IMR-90 (cell line): ENCODE measurements around the gene C1orf52. TPM values are rescaled to one million over a fixed set of nuclear protein-coding genes. Genes with fewer than 3 reads are reported as not detected.

Experiments
- ATAC-seq: fragments of 200-7000 bp; cut with Tn5 transposase; 2 replicates; pipeline ENCODE4 v1.9.1; 2020; ENCODE audit warnings: low read depth, mild to moderate bottlenecking, moderate library complexity
- BruUV-seq: library from RNA; stranded (reverse); fragments of 400-500 nt; replicated peaks from 2 replicates; lab custom pipeline; 2021; lab: Mats Ljungman, UMichigan
- CTCF ChIA-PET: fragments of 300-600 bp; formaldehyde crosslinking; extraction: SDS; loops from one replicate; lab custom pipeline; 2021; ENCODE audit warnings: antibody characterized with exemption; lab: Yijun Ruan, JAX
- POLR2A ChIA-PET: fragments of 300-600 bp; sonication (Branson Sonifier 250); formaldehyde crosslinking; loops from one replicate; lab custom pipeline; 2022; ENCODE audit warnings: antibody characterized with exemption; ENCODE audit not compliant: unreplicated experiment; lab: Charles Lee
- DNase-seq: peaks from one replicate; pipeline ENCODE4 v3.0.0; 2013
- H2AFZ ChIP-seq: replicated peaks from 2 replicates; pipeline ENCODE3; 2013; ENCODE audit warnings: low read length, mild to moderate bottlenecking; ENCODE audit not compliant: poor library complexity
- H2AK5ac ChIP-seq: 2 replicates; pipeline ENCODE4 v1.6.1; 2013; ENCODE audit warnings: low read depth, low read length, inconsistent platforms
- H2AK9ac ChIP-seq: replicated peaks from 2 replicates; pipeline ENCODE3; 2013; ENCODE audit warnings: mild to moderate bottlenecking, low read depth, low read length, moderate library complexity; ENCODE audit not compliant: poor library complexity
- H2BK120ac ChIP-seq: 2 replicates; pipeline ENCODE4 v1.6.1; 2013; ENCODE audit warnings: low read depth, low read length, inconsistent platforms
- H2BK15ac ChIP-seq: 3 replicates; pipeline ENCODE4 v1.6.1; 2013; ENCODE audit warnings: low read depth, low read length, inconsistent platforms
- H2BK20ac ChIP-seq: 2 replicates; pipeline ENCODE4 v1.6.1; 2013; ENCODE audit warnings: low read depth, mild to moderate bottlenecking, inconsistent platforms, low read length, moderate library complexity
- H2BK5ac ChIP-seq: 2 replicates; pipeline ENCODE4 v1.6.1; 2013; ENCODE audit warnings: mild to moderate bottlenecking, low read depth, low read length, inconsistent platforms; ENCODE audit not compliant: poor library complexity, severe bottlenecking
- H3K14ac ChIP-seq: replicated peaks from 2 replicates; pipeline ENCODE4 v1.6.1; 2013; ENCODE audit warnings: low read depth, low read length, inconsistent platforms
- H3K18ac ChIP-seq: 2 replicates; pipeline ENCODE4 v1.6.1; 2013; ENCODE audit warnings: low read depth, low read length, control low read depth
- H3K23ac ChIP-seq: 2 replicates; pipeline ENCODE4 v1.6.1; 2013; ENCODE audit warnings: low read depth, low read length, inconsistent platforms
- H3K27ac ChIP-seq: 2 replicates; pipeline ENCODE4 v1.5.1; 2013; ENCODE audit warnings: mild to moderate bottlenecking, control low read depth, low read length; ENCODE audit not compliant: insufficient read depth
- H3K27me3 ChIP-seq: 2 replicates; pipeline ENCODE4 v1.6.1; 2013; ENCODE audit warnings: low read length; ENCODE audit not compliant: control insufficient read depth, insufficient read depth
- H3K36me3 ChIP-seq: 2 replicates; pipeline ENCODE4 v1.6.1; 2013; ENCODE audit warnings: low read length, mixed read lengths; ENCODE audit not compliant: control insufficient read depth, insufficient read depth
- H3K4ac ChIP-seq: 2 replicates; pipeline ENCODE4 v1.6.1; 2013; ENCODE audit warnings: low read depth, low read length, inconsistent platforms
- H3K4me1 ChIP-seq: 2 replicates; pipeline ENCODE4 v1.6.1; 2013; ENCODE audit warnings: low read length, mixed read lengths; ENCODE audit not compliant: control insufficient read depth, insufficient read depth
- H3K4me2 ChIP-seq: 2 replicates; pipeline ENCODE4 v1.6.1; 2013; ENCODE audit warnings: low read depth, mild to moderate bottlenecking, control low read depth, low read length, moderate library complexity
- H3K4me3 ChIP-seq: 2 replicates; pipeline ENCODE4 v1.5.1; 2013; ENCODE audit warnings: low read depth, mild to moderate bottlenecking, control low read depth, low read length, moderate library complexity; ENCODE audit not compliant: insufficient read depth
- H3K56ac ChIP-seq: 2 replicates; pipeline ENCODE4 v1.6.1; 2013; ENCODE audit warnings: low read length, inconsistent platforms; ENCODE audit not compliant: insufficient read depth; ENCODE audit errors: extremely low read depth
- H3K79me1 ChIP-seq, 2 experiments: 2 replicates each; pipeline ENCODE4 v1.6.1; 2013; ENCODE audit warnings: low read length in 2 of 2, inconsistent platforms in 1 of 2, low read depth in 1 of 2
- H3K9ac ChIP-seq: 2 replicates; pipeline ENCODE4 v1.6.1; 2013; ENCODE audit warnings: low read depth, low read length, control low read depth
- H3K9me1 ChIP-seq: 2 replicates; pipeline ENCODE4 v1.6.1; 2013; ENCODE audit warnings: low read length, inconsistent platforms; ENCODE audit not compliant: insufficient read depth
- H3K9me3 ChIP-seq: 2 replicates; pipeline ENCODE4 v1.6.1; 2013; ENCODE audit warnings: low read length; ENCODE audit not compliant: control insufficient read depth, insufficient read depth
- H4K20me1 ChIP-seq: 2 replicates; pipeline ENCODE4 v1.6.1; 2013; ENCODE audit warnings: low read length, inconsistent platforms; ENCODE audit not compliant: insufficient read depth
- H4K5ac ChIP-seq: 2 replicates; pipeline ENCODE4 v1.6.1; 2013; ENCODE audit warnings: mild to moderate bottlenecking, low read depth, low read length, control low read depth
- H4K8ac ChIP-seq, 2 experiments: 2 replicates each; pipeline ENCODE4 v1.6.1; 2013; ENCODE audit warnings: low read depth in 2 of 2, low read length in 2 of 2, control low read depth in 1 of 2, inconsistent platforms in 1 of 2
- H4K91ac ChIP-seq: 2 replicates; pipeline ENCODE4 v1.6.1; 2013; ENCODE audit warnings: low read depth, low read length, inconsistent platforms; ENCODE audit not compliant: insufficient read depth
- BHLHE40 ChIP-seq: fragments of 150-350 bp; IDR thresholded peaks from 2 replicates; pipeline ENCODE4 v1.6.1; 2016; ENCODE audit warnings: mild to moderate bottlenecking, low read depth, low read length
- POLR2A ChIP-seq: IDR thresholded peaks from 2 replicates; pipeline ENCODE4 v1.6.1; 2012; ENCODE audit warnings: mild to moderate bottlenecking, low read depth, low read length
- RCOR1 ChIP-seq: IDR thresholded peaks from 2 replicates; pipeline ENCODE4 v1.6.1; 2012; ENCODE audit warnings: mild to moderate bottlenecking, low read length, improper control_type of control experiment; ENCODE audit not compliant: insufficient replicate concordance
- SMC3 ChIP-seq: fragments of 150-350 bp; IDR thresholded peaks from 2 replicates; pipeline ENCODE4 v1.6.1; 2016; ENCODE audit warnings: low read depth, mild to moderate bottlenecking, antibody characterized with exemption, low read length, moderate library complexity
- WGBS, 2 experiments: methylation state at CpG; one replicate each; pipeline versions ENCODE4 v1.1.5 to v1.1.7; 2013; ENCODE audit warnings: missing lambda C conversion rate in 2 of 2; ENCODE audit not compliant: insufficient read length in 1 of 2; ENCODE audit errors: extremely low coverage in 2 of 2; 5-methylcytosine and 5-hydroxymethylcytosine counted together
- dilution Hi-C: fragments of 300-500 bp; cut with HindIII; formaldehyde crosslinking; loops from one replicate; pipeline ENCODE4 v1.14.3; 2018; ENCODE audit warnings: low sequenced_read_pairs; ENCODE audit not compliant: unreplicated experiment
- in situ Hi-C: fragments of 300-500 bp; cut with MboI; formaldehyde crosslinking; loops from 3 replicates; pipeline ENCODE4 v1.14.3; 2019; ENCODE audit warnings: low sequenced_read_pairs, inconsistent platforms, mixed read lengths
- intact Hi-C: fragments of 100-400 bp; cut with micrococcal nuclease; formaldehyde crosslinking; loops from 2 replicates; pipeline ENCODE4 v1.10.0; 2022
- polyA plus RNA-seq, 3 experiments: library from polyadenylated mRNA; depleted of rRNA; stranded (reverse); fragments of >200 nt; gene quantifications; 2 replicates each; pipeline ENCODE4 v1.2.3, GENCODE V29; 2012; ENCODE audit warnings: low replicate concordance in 1 of 3
- total RNA-seq: library from RNA; depleted of rRNA; stranded (reverse); fragments of >200 nt; gene quantifications from 2 replicates; pipeline ENCODE4 v1.2.3, GENCODE V29; 2012
- TF ChIP-seq, protein P1 (sequence below): conservative IDR thresholded peaks from 2 replicates; pipeline ENCODE4 v1.5.1; 2012; ENCODE audit warnings: mild to moderate bottlenecking, low read depth, low read length, improper control_type of control experiment

Gene C1orf52
- total and polyA plus RNA-seq, 2 of the 4 experiments (the other 2 are of a cell fraction) = 16.3 to 33.5 TPM

DNA sequence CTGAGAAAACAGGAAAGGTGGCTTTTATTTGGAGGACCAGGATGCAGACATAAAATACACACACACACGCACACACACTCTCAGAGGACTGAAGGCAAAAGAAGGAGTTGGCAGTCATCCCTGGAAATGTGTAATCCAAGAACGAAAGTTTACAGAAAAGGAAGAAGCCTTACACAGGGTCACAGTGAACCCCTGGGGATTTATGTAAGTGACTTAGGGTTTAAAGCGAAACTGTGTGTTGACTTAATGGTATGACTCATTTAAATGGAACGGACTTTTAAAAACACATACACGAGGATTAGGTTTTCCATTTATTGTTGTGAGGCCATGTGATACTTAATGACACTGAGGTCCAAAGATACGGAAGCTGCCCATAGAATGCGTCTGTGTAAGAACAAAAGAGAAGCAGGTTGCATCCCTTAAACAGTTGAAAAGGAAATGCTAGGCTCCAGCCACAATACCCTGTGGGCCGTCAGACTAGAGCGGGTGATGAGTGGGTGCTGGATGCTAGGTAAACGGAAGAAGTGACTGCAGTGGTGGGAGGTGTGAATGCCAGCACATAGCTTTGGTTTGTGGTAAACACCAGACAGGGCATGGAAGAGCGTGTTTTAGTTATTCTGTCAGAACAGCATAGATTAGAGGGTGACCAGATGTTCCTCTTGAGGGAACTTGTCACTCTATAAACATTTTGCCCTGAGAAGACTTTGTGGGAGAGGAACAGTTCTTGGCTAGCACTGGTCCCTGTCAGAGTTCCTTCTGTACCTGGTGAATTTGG, 38.6 kb upstream of the C1orf52 start (continued):
- TF ChIP-seq SMC3 (0 out of 2 replicates have a peak, but pooled peaks have one; percentile 13), BHLHE40 (peak; percentile 73), RCOR1 (peak; percentile 33)

DNA sequence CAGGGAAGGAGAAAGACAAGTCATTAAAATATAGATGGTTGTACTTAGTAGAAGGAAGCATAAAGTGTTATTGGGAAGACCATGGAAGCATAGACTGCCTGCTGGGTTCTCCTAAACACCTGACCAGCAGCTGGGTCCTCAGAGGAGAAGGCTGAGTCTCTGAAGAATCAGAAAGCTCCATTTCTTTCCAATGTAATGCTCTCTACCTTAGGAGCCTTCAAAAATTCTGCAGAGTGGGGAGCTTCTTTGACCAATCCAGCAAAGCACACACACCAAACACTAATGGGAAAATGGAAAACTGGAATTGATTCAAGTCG, 38.0 kb upstream of the C1orf52 start:
- dilution Hi-C loops = no loop called here
- no peak for TF ChIP-seq RCOR1
- TF ChIP-seq POLR2A = no peak
- TF ChIP-seq, protein P1, sequence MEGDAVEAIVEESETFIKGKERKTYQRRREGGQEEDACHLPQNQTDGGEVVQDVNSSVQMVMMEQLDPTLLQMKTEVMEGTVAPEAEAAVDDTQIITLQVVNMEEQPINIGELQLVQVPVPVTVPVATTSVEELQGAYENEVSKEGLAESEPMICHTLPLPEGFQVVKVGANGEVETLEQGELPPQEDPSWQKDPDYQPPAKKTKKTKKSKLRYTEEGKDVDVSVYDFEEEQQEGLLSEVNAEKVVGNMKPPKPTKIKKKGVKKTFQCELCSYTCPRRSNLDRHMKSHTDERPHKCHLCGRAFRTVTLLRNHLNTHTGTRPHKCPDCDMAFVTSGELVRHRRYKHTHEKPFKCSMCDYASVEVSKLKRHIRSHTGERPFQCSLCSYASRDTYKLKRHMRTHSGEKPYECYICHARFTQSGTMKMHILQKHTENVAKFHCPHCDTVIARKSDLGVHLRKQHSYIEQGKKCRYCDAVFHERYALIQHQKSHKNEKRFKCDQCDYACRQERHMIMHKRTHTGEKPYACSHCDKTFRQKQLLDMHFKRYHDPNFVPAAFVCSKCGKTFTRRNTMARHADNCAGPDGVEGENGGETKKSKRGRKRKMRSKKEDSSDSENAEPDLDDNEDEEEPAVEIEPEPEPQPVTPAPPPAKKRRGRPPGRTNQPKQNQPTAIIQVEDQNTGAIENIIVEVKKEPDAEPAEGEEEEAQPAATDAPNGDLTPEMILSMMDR = no peak
- no peak for DNase-seq
- peak overlapping the region in 1 of 2 experiments; percentile 59; a peak in 2 of 4 replicates for H4K8ac ChIP-seq
- peak overlapping the region; percentile 31; the same call in 1 of the 2 replicates for H3K9ac ChIP-seq
- H3K4me2 ChIP-seq = peak overlapping the region; percentile 60
- H2BK15ac ChIP-seq = peak overlapping the region; percentile 82; the same call in 1 of the 3 replicates
- H3K79me1 ChIP-seq = peaks cover 0 to 10% of the 10 kb centered on the region in 2 experiments; a peak in 1 of 4 replicates
- H3K4ac ChIP-seq = peak overlapping the region; percentile 72
- H3K27me3 ChIP-seq = no peaks in the 10 kb centered on the region
- peak; percentile 7 for ATAC-seq
- ChIA-PET CTCF (interaction anchor here (0.6 to 1.1 kb wide), 5 partner anchors 11 to 353 kb away, joined by 3 to 4 read pairs (median 3); partner anchors contain the start of gene C1orf52), POLR2A (interaction anchor here (1.1 to 1.4 kb wide), 3 partner anchors 281 to 288 kb away, joined by 3 to 4 read pairs (median 3); partner anchors contain the start of gene CCN1)
- H2AK9ac ChIP-seq = peak overlapping the region; percentile 39
- peak overlapping the region; percentile 77; the same call in 1 of the 2 replicates for H4K91ac ChIP-seq
- no CpG with 5 or more reads among the region's 1 CpG for WGBS, 2 experiments
- no peak overlapping the region for H2AFZ ChIP-seq
- H3K56ac ChIP-seq = peak overlapping the region; percentile 42; the same call in 1 of the 2 replicates
- H3K18ac ChIP-seq = peak overlapping the region; percentile 67
- peak overlapping the region; percentile 86 for H2BK120ac ChIP-seq
- H3K14ac ChIP-seq = peak overlapping the region; percentile 53
- BruUV-seq = no TSS peak
- H3K23ac ChIP-seq = no peak overlapping the region; the same call in 1 of the 2 replicates
- peak overlapping the region; percentile 31 for H4K5ac ChIP-seq
- no peaks in the 10 kb centered on the region for H3K9me3 ChIP-seq
- in situ Hi-C loops = no loop called here
- peak overlapping the region; percentile 45 for H2AK5ac ChIP-seq
- H3K9me1 ChIP-seq = peaks cover 22% of the 10 kb centered on the region
- peaks cover 19% of the 10 kb centered on the region for H3K4me1 ChIP-seq
- H3K27ac ChIP-seq = peak overlapping the region; percentile 69
- peaks cover 3% of the 10 kb centered on the region; the same call in 1 of the 2 replicates for H4K20me1 ChIP-seq
- H2BK5ac ChIP-seq = peak overlapping the region; percentile 82
- peak overlapping the region; percentile 0; the same call in 1 of the 2 replicates for H3K4me3 ChIP-seq
- intact Hi-C loops = no loop called here
- peak overlapping the region; percentile 73 for H2BK20ac ChIP-seq
- H3K36me3 ChIP-seq = no peaks in the 10 kb centered on the region
